Adrenal gland (tissue), 12 donors: ENCODE data around the gene F2RL1. TPM values are rescaled to one million over a fixed set of nuclear protein-coding genes. Genes with fewer than 3 reads are reported as not detected.
A peak's percentile ranks its signal among the peaks of the same experiment; 100 is the strongest.
"Not testable (repeated sequence)": the region's sequence is repeated elsewhere in the genome, so short reads cannot be mapped to it uniquely, and the experiment has no call there.

ENCODE experiments used
- DNase-seq, 7 donors: peaks; one replicate each; pipeline ENCODE4 v3.0.0-alpha.2; 2019 to 2020
- H3K27ac ChIP-seq, 5 donors: fragments of 200-600 bp; sonication (generic) in 4 of 5; 1 replicate in 3 of 5; 2 replicates in 2 of 5; pipeline versions ENCODE4 v1.5.1 to v1.8.0; 2016 to 2020; ENCODE audit warnings: mild to moderate bottlenecking in 1 of 5
- H3K27me3 ChIP-seq: fragments of 200-600 bp; 2 replicates; pipeline ENCODE4 v1.8.0; 2021
- H3K36me3 ChIP-seq, 2 donors: fragments of 200-600 bp; replicated peaks in 1 of 2; 1 replicate in 1 of 2; 2 replicates in 1 of 2; pipeline versions ENCODE4 v1.5.1 to v1.8.0; 2018 to 2022
- H3K4me1 ChIP-seq, 2 donors: fragments of 200-600 bp; replicated peaks in 1 of 2; 1 replicate in 1 of 2; 2 replicates in 1 of 2; pipeline versions ENCODE4 v1.5.1 to v1.8.0; 2018 to 2021
- H3K4me3 ChIP-seq, 4 donors: fragments of 200-600 bp; sonication (generic) in 3 of 4; one replicate each; pipeline ENCODE4 v1.5.1; 2016 to 2018
- H3K9me3 ChIP-seq, 3 donors: fragments of 200-600 bp; sonication (generic) in 1 of 3; replicated peaks in 1 of 3; 1 replicate in 2 of 3; 2 replicates in 1 of 3; pipeline versions ENCODE4 v1.5.1 to v1.8.0; 2016 to 2021
- CTCF ChIP-seq, 6 experiments: fragments of 450-650 bp in 4 of 6; fragments of 200-600 bp in 2 of 6; sonication (generic) in 1 of 6; IDR thresholded peaks; 1 replicate in 5 of 6; 2 replicates in 1 of 6; pipeline versions ENCODE4 v1.5.1 to v1.8.0; 2016 to 2021; ENCODE audit warnings: antibody characterized with exemption in 6 of 6, mild to moderate bottlenecking in 2 of 6, moderate library complexity in 1 of 6
- POLR2A ChIP-seq, 2 donors: fragments of 450-650 bp; IDR thresholded peaks; one replicate each; pipeline ENCODE4 v1.6.1; 2017; ENCODE audit warnings: antibody characterized with exemption in 2 of 2, mild to moderate bottlenecking in 2 of 2, moderate library complexity in 1 of 2
- WGBS, 4 donors: extraction: QIAGEN DNeasy Blood & Tissue Kit in 2 of 4; methylation state at CpG; one replicate each; pipeline versions ENCODE4 v1.1.5 to v1.1.7; 2013 to 2017; 5-methylcytosine and 5-hydroxymethylcytosine counted together
- intact Hi-C, 2 donors: fragments of 100-400 bp; cut with DNase I; formaldehyde crosslinking; loops; one replicate each; pipeline versions ENCODE4 v1.14.1 to v1.15.0; 2022 to 2023
- polyA plus RNA-seq, 3 donors: library from polyadenylated mRNA; stranded (reverse); fragments of 200-250 nt in 2 of 3; fragments of 350-450 nt in 1 of 3; fragmentation: Illumina TruSeq in 1 of 3; extraction: RNeasy Lipid Tissue Mini Kit (QIAGEN cat#74804) in 1 of 3; gene quantifications; one replicate each; pipeline ENCODE4 v1.2.3, GENCODE V29; 2013 to 2014
- total RNA-seq, 9 donors: library from RNA; depleted of rRNA in 4 of 9; stranded (reverse); fragments of >200 nt in 4 of 9; fragments of 120-200 nt in 1 of 9; fragmentation: NEBNext Ultra II Directional in 1 of 9; extraction: Animal tissue kit (Norgen Biotek cat#: 25700) in 1 of 9; gene quantifications; one replicate each; pipeline versions ENCODE4 v1.1.0 to v1.2.4, GENCODE V29; 2013 to 2023
- donor health status: healthy with polysubstance abuse.
- donor health status: Bipolar disorder and iron deficiency.
- donor health status: DM: yes; HTN: yes; CAD: no.
- donor health status: DM: no; HTN: no; CAD: no.
- donor health status: DM: no; HTN: no; CAD: no.
- donor health status: DM: yes; HTN: yes; CAD: no.

F2RL1 gene
- total and polyA plus RNA-seq, 12 donors, result 0.35 to 4.0 (median 1.2) TPM

GRCh38 chr5:76849419-76850291 lies 30.8 kb downstream of the F2RL1 start, which contains the start of gene S100Z:
Gene S100Z (plus strand): TSS chr5:76850014. CDS start chr5:76875360, 25,346 bp downstream.
- intact Hi-C loops, result no loop called here

GRCh38 chr5:76850543-76851145 lies 31.8 kb downstream of the F2RL1 start:
- peak overlapping the region in 2 of 5 donors; percentile 28 to 38 for H3K27ac ChIP-seq
- peaks cover 6 to 13% of the 10 kb centered on the region in 2 donors for H3K4me1 ChIP-seq
- H3K36me3 ChIP-seq, result no peaks in the 10 kb centered on the region
- no peak for TF ChIP-seq CTCF (IDR thresholded peaks at IDR 0.05)
- no peak for TF ChIP-seq POLR2A (IDR thresholded peaks at IDR 0.05)
- 86 to 90% (median 88%) methylated on average over 5 to 8 of the region's 8 CpGs for WGBS, 4 donors
- DNase-seq, result no peak
- no peak overlapping the region for H3K4me3 ChIP-seq
- H3K9me3 ChIP-seq, result no peaks in the 10 kb centered on the region
- H3K27me3 ChIP-seq, result no peaks in the 10 kb centered on the region
- intact Hi-C loops, result no loop called here

More at GRCh38 chr5:76849419-76850291, 30.8 kb downstream of the F2RL1 start, which contains the start of gene S100Z:
- TF ChIP-seq POLR2A (IDR thresholded peaks at IDR 0.05) (no peak), CTCF (IDR thresholded peaks at IDR 0.05) (no peak)
- Histone ChIP-seq H3K27me3 (no peaks in the 10 kb centered on the region), H3K36me3 (no peaks in the 10 kb centered on the region), H3K4me1 (peaks cover 6 to 13% of the 10 kb centered on the region in 2 donors), H3K4me3 (no peak within 1 kb of the TSS), H3K9me3 (no peaks in the 10 kb centered on the region), H3K27ac (peak within 1 kb of the TSS in 1 of 5 donors; percentile 28)
- 77 to 80% (median 79%) methylated on average over 18 of the region's 18 CpGs for WGBS, 4 donors
- no peak for DNase-seq

GRCh38 chr5:76851728-76852369 lies 33.0 kb downstream of the F2RL1 start:
- Histone ChIP-seq H3K9me3 (no peaks in the 10 kb centered on the region), H3K36me3 (no peaks in the 10 kb centered on the region), H3K4me3 (no peak overlapping the region), H3K27ac (peak overlapping the region in 3 of 5 donors; percentile 3 to 38 (median 28)), H3K27me3 (no peaks in the 10 kb centered on the region), H3K4me1 (peaks cover 6 to 13% of the 10 kb centered on the region in 2 donors)
- TF ChIP-seq POLR2A (IDR thresholded peaks at IDR 0.05), result no peak
- no peak for TF ChIP-seq CTCF (IDR thresholded peaks at IDR 0.05)
- intact Hi-C loops, result no loop called here
- no peak for DNase-seq
- 51 to 62% (median 54%) methylated on average over 7 of the region's 7 CpGs for WGBS, 4 donors

DNA sequence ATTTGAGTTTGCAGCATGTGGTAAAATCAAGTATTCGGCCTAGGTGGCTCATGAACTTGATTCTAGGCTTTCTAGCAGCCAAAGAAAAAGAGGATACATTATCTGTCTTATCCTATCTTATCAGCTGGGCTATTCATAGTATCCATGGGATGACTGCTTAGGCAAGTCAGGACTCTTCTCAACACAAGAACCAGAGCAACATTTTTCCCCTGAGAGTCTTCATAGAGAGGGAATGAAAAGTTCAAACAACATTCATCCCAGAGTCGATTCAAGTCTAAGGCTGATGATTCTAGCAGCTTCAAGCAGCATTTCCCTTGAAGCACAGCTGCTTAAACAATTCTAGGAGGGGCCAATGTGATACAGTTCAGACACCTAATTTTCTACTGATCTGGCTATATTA lies 33.9 kb downstream of the F2RL1 start:
- Histone ChIP-seq H3K27ac (no peak overlapping the region), H3K9me3 (no peaks in the 10 kb centered on the region), H3K4me1 (peaks cover 6 to 13% of the 10 kb centered on the region in 2 donors), H3K4me3 (no peak overlapping the region), H3K27me3 (no peaks in the 10 kb centered on the region), H3K36me3 (no peaks in the 10 kb centered on the region)
- TF ChIP-seq CTCF (IDR thresholded peaks at IDR 0.05) (no peak), POLR2A (IDR thresholded peaks at IDR 0.05) (no peak)
- 39 to 50% (median 49%) methylated on average over 2 of the region's 2 CpGs for WGBS, 4 donors
- DNase-seq, result no peak
- intact Hi-C loops, result no loop called here

GRCh38 chr5:76853741-76854140 lies 34.9 kb downstream of the F2RL1 start:
- intact Hi-C loops, H3K9me3 ChIP-seq, H3K4me3 ChIP-seq, H3K36me3 ChIP-seq, DNase-seq, H3K27me3 ChIP-seq: not testable (repeated sequence)
- Histone ChIP-seq H3K4me1 (peaks cover 6 to 13% of the 10 kb centered on the region in 2 donors), H3K27ac (peak overlapping the region in 1 of 5 donors; percentile 21)
- 85 to 88% (median 85%) methylated on average over 3 of the region's 3 CpGs for WGBS, 4 donors
